ENCODE results near the gene SPATA46. TPM values are rescaled to one million over a fixed set of nuclear protein-coding genes. Genes with fewer than 3 reads are reported as not detected.

SPATA46 gene
- total and polyA plus RNA-seq, 9 of the 15 experiments (the other 6 are each of a cell fraction or from before 2014, with no cell fraction given): 0.04 to 0.11 TPM; not detected in 7

DNA sequence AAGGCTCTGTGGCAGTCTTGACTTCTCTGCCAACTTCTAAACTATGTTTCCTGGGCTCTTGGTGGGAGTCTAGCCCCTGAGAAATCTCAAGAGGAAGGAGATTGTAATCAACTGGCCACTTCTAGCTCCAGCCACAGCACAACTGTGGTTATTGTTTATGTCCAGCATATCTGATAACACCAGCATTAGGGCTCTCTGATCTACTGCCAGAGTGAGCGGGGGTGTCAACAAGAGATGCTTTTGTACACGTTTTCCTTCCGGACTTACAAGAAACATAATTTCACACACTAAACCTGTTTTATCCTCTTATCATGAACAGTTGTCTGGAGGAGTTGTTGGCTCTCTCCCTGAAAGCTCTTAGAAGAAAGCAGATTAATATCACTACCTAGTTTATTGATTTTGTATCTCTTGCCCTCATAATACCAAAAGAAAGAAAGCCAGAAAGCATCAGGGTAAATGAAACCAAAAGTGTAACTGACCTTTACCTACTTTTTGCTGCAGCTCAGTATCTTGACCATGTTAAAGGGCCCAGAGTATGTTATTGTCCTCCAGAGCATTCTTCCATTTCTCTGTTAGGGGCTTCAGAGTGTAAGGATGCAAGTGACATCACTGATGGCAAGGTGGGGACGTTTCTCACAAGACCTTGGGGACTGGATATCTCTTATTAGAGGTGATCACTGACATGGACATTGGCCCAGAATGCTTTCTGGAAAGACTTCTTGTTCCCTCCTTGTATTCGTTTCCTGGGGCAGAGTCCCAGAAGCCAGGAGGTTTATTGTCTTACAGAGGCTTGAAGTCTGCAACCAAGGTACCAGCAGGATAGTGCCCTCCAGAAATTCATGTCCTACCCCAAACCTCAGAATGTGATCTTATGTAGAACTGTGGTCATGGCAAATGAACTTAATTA lies 44.9 kb upstream of the SPATA46 start (continued):
- TF ChIP-seq EGR1 (conservative IDR thresholded peaks at IDR 0.05) (peak; percentile 76), STAT5A (IDR thresholded peaks at IDR 0.05; ENCODE audit: borderline replicate concordance, low read length) (peak; percentile 63), ADNP (tag; IDR thresholded peaks at IDR 0.05) (no peak), RBM15 (IDR thresholded peaks at IDR 0.05; ENCODE audit: insufficient read depth, low read length) (no peak), CBFA2T2 (conservative IDR thresholded peaks at IDR 0.05) (peak; percentile 49), ZBTB1 (CRISPR knock-in tag; IDR thresholded peaks at IDR 0.05; ENCODE audit: borderline replicate concordance, low read depth) (no peak), ETV6 (IDR thresholded peaks at IDR 0.05; ENCODE audit: borderline replicate concordance in 1 of 2, low read depth in 2 of 2, low read length in 1 of 2) (no peak; a peak in 1 of 4 replicates), ETV6 (CRISPR knock-in tag; IDR thresholded peaks at IDR 0.05; ENCODE audit: borderline replicate concordance) (no peak), ZNF143 (CRISPR knock-in tag; IDR thresholded peaks at IDR 0.05) (no peak), ZNF785 (CRISPR knock-in tag; IDR thresholded peaks at IDR 0.05) (no peak), RBBP5 (IDR thresholded peaks at IDR 0.05; ENCODE audit: borderline replicate concordance, insufficient read depth, low read length, poor library complexity, severe bottlenecking) (no peak), ERF (CRISPR knock-in tag; IDR thresholded peaks at IDR 0.05) (no peak), ZNF197 (CRISPR knock-in tag; IDR thresholded peaks at IDR 0.05; ENCODE audit: low read depth) (no peak), ZNF311 (CRISPR knock-in tag; IDR thresholded peaks at IDR 0.05) (no peak), SMC3 (conservative IDR thresholded peaks at IDR 0.05; ENCODE audit: insufficient read depth, low read depth, low read length) (no peak), FOXM1 (IDR thresholded peaks at IDR 0.05; ENCODE audit: low read depth) (peak; percentile 63), FOXM1 (CRISPR knock-in tag; IDR thresholded peaks at IDR 0.05; ENCODE audit: low read depth) (no peak), BRF1 (IDR thresholded peaks at IDR 0.05; ENCODE audit: borderline replicate concordance, extremely low read depth, insufficient read length) (no peak), MAZ (CRISPR knock-in tag; conservative IDR thresholded peaks at IDR 0.05 in 1 of 2, IDR thresholded peaks at IDR 0.05 in 1 of 2) (0 out of 4 replicates have a peak, but pooled peaks of 1 of the 2 experiments have one; percentile 21), ZNF444 (CRISPR knock-in tag; IDR thresholded peaks at IDR 0.05) (no peak), C11orf30 (IDR thresholded peaks at IDR 0.05; ENCODE audit: low read depth) (no peak), ARID2 (IDR thresholded peaks at IDR 0.05) (no peak), EWSR1 (IDR thresholded peaks at IDR 0.05; ENCODE audit: borderline replicate concordance, low read depth, partially characterized antibody) (no peak), ZNF354B (CRISPR knock-in tag; IDR thresholded peaks at IDR 0.05) (no peak), TEAD4 (IDR thresholded peaks at IDR 0.05; ENCODE audit: low read length) (peak; percentile 83), TEAD4 (CRISPR knock-in tag; IDR thresholded peaks at IDR 0.05; ENCODE audit: borderline replicate concordance) (no peak), HCFC1 (IDR thresholded peaks at IDR 0.05; ENCODE audit: low read depth, low read length) (no peak)
- TF ChIP-seq, protein P1, sequence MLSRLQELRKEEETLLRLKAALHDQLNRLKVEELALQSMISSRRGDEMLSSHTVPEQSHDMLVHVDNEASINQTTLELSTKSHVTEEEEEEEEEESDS (CRISPR knock-in tag; IDR thresholded peaks at IDR 0.05): no peak
- TF ChIP-seq, protein P2, sequence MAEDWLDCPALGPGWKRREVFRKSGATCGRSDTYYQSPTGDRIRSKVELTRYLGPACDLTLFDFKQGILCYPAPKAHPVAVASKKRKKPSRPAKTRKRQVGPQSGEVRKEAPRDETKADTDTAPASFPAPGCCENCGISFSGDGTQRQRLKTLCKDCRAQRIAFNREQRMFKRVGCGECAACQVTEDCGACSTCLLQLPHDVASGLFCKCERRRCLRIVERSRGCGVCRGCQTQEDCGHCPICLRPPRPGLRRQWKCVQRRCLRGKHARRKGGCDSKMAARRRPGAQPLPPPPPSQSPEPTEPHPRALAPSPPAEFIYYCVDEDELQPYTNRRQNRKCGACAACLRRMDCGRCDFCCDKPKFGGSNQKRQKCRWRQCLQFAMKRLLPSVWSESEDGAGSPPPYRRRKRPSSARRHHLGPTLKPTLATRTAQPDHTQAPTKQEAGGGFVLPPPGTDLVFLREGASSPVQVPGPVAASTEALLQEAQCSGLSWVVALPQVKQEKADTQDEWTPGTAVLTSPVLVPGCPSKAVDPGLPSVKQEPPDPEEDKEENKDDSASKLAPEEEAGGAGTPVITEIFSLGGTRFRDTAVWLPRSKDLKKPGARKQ (CRISPR knock-in tag; IDR thresholded peaks at IDR 0.05): no peak
